Astrocyte of the cerebellum (primary cell): Measurements from ENCODE around the gene MX2.

Source experiments
- DNase-seq: peaks from one replicate; pipeline ENCODE4 v3.0.0-alpha.2; 2011; ENCODE audit warnings: low read depth
- H3K4me3 ChIP-seq: 2 replicates; pipeline ENCODE4 v1.5.1; 2011; ENCODE audit warnings: mild to moderate bottlenecking, low read depth, low read length, moderate library complexity
- CTCF ChIP-seq: IDR thresholded peaks from 2 replicates; pipeline ENCODE4 v1.5.1; 2012; ENCODE audit warnings: low read length, low read depth, moderate library complexity, mild to moderate bottlenecking; ENCODE audit errors: missing control alignments
- in situ Hi-C: cut with HindIII; loops from 2 replicates; pipeline ENCODE4 v1.10.0; 2017; ENCODE audit warnings: low sequenced_read_pairs

The MX2 gene

GRCh38 chr21:41360072-41360821, 1.6 kb upstream of the MX2 start:
- TF ChIP-seq CTCF: no peak
- in situ Hi-C loops: no loop called here
- H3K4me3 ChIP-seq: no peak overlapping the region
- no peak for DNase-seq

GRCh38 chr21:41361053-41361785, 608 bp upstream of the MX2 start:
- no peak for TF ChIP-seq CTCF
- H3K4me3 ChIP-seq: no peak overlapping the region
- DNase-seq: no peak
- in situ Hi-C loops: no loop called here

GRCh38 chr21:41362605-41363369, 960 bp downstream of the MX2 start:
- DNase-seq: no peak
- no peak overlapping the region for H3K4me3 ChIP-seq
- in situ Hi-C loops: no loop called here
- TF ChIP-seq CTCF: no peak

- TF ChIP-seq CTCF: no peak
- in situ Hi-C loops: no loop called here
- H3K4me3 ChIP-seq: no peak overlapping the region
- no peak for DNase-seq
These were observed 1.8 kb downstream of the MX2 start for GRCh38 chr21:41363370-41364270.

GRCh38 chr21:41364308-41364707, 2.5 kb downstream of the MX2 start:
- in situ Hi-C loops: no loop called here

More at GRCh38 chr21:41364308-41364707, 2.5 kb downstream of the MX2 start:
- DNase-seq: no peak
- no peak overlapping the region for H3K4me3 ChIP-seq
- no peak for TF ChIP-seq CTCF
